ENCODE measurements around the gene TPP1.

The TPP1 gene

GRCh38 chr11:6664551-6664950 is 45.3 kb upstream of the TPP1 start:
- H3K4me3 ChIP-seq (ENCODE audit: insufficient read depth in 1 of 2, low read depth in 1 of 2, low read length in 2 of 2) = no peak overlapping the region
- H2BK5ac ChIP-seq (ENCODE audit: low read depth, low read length, poor library complexity, severe bottlenecking) = no peak overlapping the region
- H3K4ac ChIP-seq (ENCODE audit: low read depth in 1 of 2, low read length in 2 of 2) = no peak overlapping the region
- H3K36me3 ChIP-seq (ENCODE audit: control insufficient read depth in 1 of 2, insufficient read depth in 2 of 2, low read depth in 1 of 2, low read length in 2 of 2) = no peaks in the 10 kb centered on the region
- no peak overlapping the region for H3K9ac ChIP-seq (ENCODE audit: low read length)
- H3K27me3 ChIP-seq (ENCODE audit: control insufficient read depth in 1 of 2, insufficient read depth in 1 of 2, low read length in 2 of 2) = no peaks in the 10 kb centered on the region
- H2BK12ac ChIP-seq (ENCODE audit: low read length in 2 of 2) = no peak overlapping the region
- no peak overlapping the region for H3K4me2 ChIP-seq (ENCODE audit: low read length, poor library complexity, severe bottlenecking)
- WGBS = no CpG with 5 or more reads among the region's 1 CpG
- no peak overlapping the region for H4K91ac ChIP-seq (ENCODE audit: low read length)
- H3K4me1 ChIP-seq (ENCODE audit: control insufficient read depth, insufficient read depth, low read depth, low read length) = no peaks in the 10 kb centered on the region
- no peak overlapping the region for H2AFZ ChIP-seq (ENCODE audit: low read depth, low read length)
- H4K8ac ChIP-seq (ENCODE audit: low read length) = no peak overlapping the region
- H3K23ac ChIP-seq (ENCODE audit: low read length in 2 of 2) = no peak overlapping the region
- H3K18ac ChIP-seq (ENCODE audit: low read depth in 1 of 2, low read length in 2 of 2) = no peak overlapping the region
- H2BK120ac ChIP-seq (ENCODE audit: low read depth, low read length) = no peak overlapping the region
- H3K79me1 ChIP-seq (replicated peaks; ENCODE audit: low read length, poor library complexity, severe bottlenecking) = no peaks in the 10 kb centered on the region
- H3K14ac ChIP-seq (ENCODE audit: low read length in 2 of 2) = no peak overlapping the region
- H3K27ac ChIP-seq (ENCODE audit: low read length, poor library complexity, severe bottlenecking) = no peak overlapping the region
- DNase-seq = no peak
- no peak overlapping the region for H2AK5ac ChIP-seq (ENCODE audit: low read length, severe bottlenecking)
- H3K9me3 ChIP-seq (ENCODE audit: control insufficient read depth, low read length) = no peaks in the 10 kb centered on the region
- H2BK15ac ChIP-seq (ENCODE audit: low read depth, poor library complexity, severe bottlenecking) = no peak overlapping the region

DNA sequence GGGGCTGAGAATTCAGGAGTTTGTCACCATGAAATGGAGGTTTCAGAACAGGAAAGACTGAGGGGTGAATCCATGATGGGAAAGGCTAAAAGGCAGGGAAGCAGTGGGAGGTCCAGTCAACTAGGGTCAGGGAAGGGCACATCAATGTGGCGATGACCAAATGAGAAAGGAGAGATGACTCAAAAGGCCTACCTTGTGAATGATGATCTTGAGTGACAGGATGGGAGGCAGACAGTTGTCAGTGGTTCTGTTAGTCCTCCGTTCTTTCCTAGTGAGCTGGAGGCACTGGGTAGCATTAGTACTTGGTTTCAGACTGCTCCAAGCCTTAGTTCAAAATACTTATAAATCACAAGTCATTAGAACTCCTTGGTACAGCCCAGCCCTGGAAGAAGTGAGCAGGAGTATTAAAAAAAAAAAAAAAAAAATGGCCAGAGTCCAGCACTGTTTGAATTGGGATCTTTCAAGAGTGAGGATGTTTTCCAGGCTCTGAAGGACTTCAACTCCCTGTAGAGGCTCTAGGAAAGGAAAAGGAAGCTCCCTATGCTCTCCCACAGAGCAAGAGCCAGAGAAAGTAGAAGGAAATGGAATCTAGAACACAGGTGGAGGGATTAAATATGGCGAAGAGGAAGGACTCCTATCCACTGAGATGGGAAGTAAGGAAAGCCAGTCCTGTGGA is 44.7 kb upstream of the TPP1 start:
- Histone ChIP-seq H2BK5ac (ENCODE audit: low read depth, low read length, poor library complexity, severe bottlenecking) (no peak overlapping the region), H3K9me3 (ENCODE audit: control insufficient read depth, low read length) (no peaks in the 10 kb centered on the region), H3K14ac (ENCODE audit: low read length in 2 of 2) (no peak overlapping the region), H3K36me3 (ENCODE audit: control insufficient read depth in 1 of 2, insufficient read depth in 2 of 2, low read depth in 1 of 2, low read length in 2 of 2) (no peaks in the 10 kb centered on the region), H2AK5ac (ENCODE audit: low read length, severe bottlenecking) (no peak overlapping the region), H3K4me1 (ENCODE audit: control insufficient read depth, insufficient read depth, low read depth, low read length) (no peaks in the 10 kb centered on the region), H3K9ac (ENCODE audit: low read length) (no peak overlapping the region), H2BK12ac (ENCODE audit: low read length in 2 of 2) (no peak overlapping the region), H2AFZ (ENCODE audit: low read depth, low read length) (no peak overlapping the region), H3K27me3 (ENCODE audit: control insufficient read depth in 1 of 2, insufficient read depth in 1 of 2, low read length in 2 of 2) (peaks cover 0 to 3% of the 10 kb centered on the region in 2 experiments), H3K4me2 (ENCODE audit: low read length, poor library complexity, severe bottlenecking) (no peak overlapping the region), H3K79me1 (replicated peaks; ENCODE audit: low read length, poor library complexity, severe bottlenecking) (no peaks in the 10 kb centered on the region), H2BK15ac (ENCODE audit: low read depth, poor library complexity, severe bottlenecking) (no peak overlapping the region), H4K91ac (ENCODE audit: low read length) (no peak overlapping the region), H3K4ac (ENCODE audit: low read depth in 1 of 2, low read length in 2 of 2) (no peak overlapping the region), H3K27ac (ENCODE audit: low read length, poor library complexity, severe bottlenecking) (no peak overlapping the region), H3K18ac (ENCODE audit: low read depth in 1 of 2, low read length in 2 of 2) (no peak overlapping the region), H3K4me3 (ENCODE audit: insufficient read depth in 1 of 2, low read depth in 1 of 2, low read length in 2 of 2) (no peak overlapping the region), H4K8ac (ENCODE audit: low read length) (no peak overlapping the region), H2BK120ac (ENCODE audit: low read depth, low read length) (no peak overlapping the region), H3K23ac (ENCODE audit: low read length in 2 of 2) (no peak overlapping the region)
- WGBS = 44% methylated on average over 1 of the region's 3 CpGs
- DNase-seq = no peak

- H3K27ac ChIP-seq (ENCODE audit: low read length, poor library complexity, severe bottlenecking) = no peak overlapping the region
- H3K79me1 ChIP-seq (replicated peaks; ENCODE audit: low read length, poor library complexity, severe bottlenecking) = no peaks in the 10 kb centered on the region
- H2BK12ac ChIP-seq (ENCODE audit: low read length in 2 of 2) = no peak overlapping the region
- no peak for DNase-seq
- no peak overlapping the region for H3K23ac ChIP-seq (ENCODE audit: low read length in 2 of 2)
- H3K27me3 ChIP-seq (ENCODE audit: control insufficient read depth in 1 of 2, insufficient read depth in 1 of 2, low read length in 2 of 2) = peaks cover 15 to 20% of the 10 kb centered on the region in 2 experiments
- no peaks in the 10 kb centered on the region for H3K36me3 ChIP-seq (ENCODE audit: control insufficient read depth in 1 of 2, insufficient read depth in 2 of 2, low read depth in 1 of 2, low read length in 2 of 2)
- 99% methylated on average over 2 of the region's 3 CpGs for WGBS
- H2BK120ac ChIP-seq (ENCODE audit: low read depth, low read length) = no peak overlapping the region
- no peak overlapping the region for H2AFZ ChIP-seq (ENCODE audit: low read depth, low read length)
- no peak overlapping the region for H3K14ac ChIP-seq (ENCODE audit: low read length in 2 of 2)
- H2BK15ac ChIP-seq (ENCODE audit: low read depth, poor library complexity, severe bottlenecking) = no peak overlapping the region
- no peak overlapping the region for H3K4ac ChIP-seq (ENCODE audit: low read depth in 1 of 2, low read length in 2 of 2)
- no peak overlapping the region for H4K91ac ChIP-seq (ENCODE audit: low read length)
- H3K9me3 ChIP-seq (ENCODE audit: control insufficient read depth, low read length) = no peaks in the 10 kb centered on the region
- no peak overlapping the region for H4K8ac ChIP-seq (ENCODE audit: low read length)
- H3K9ac ChIP-seq (ENCODE audit: low read length) = no peak overlapping the region
- H3K18ac ChIP-seq (ENCODE audit: low read depth in 1 of 2, low read length in 2 of 2) = no peak overlapping the region
- no peak overlapping the region for H3K4me3 ChIP-seq (ENCODE audit: insufficient read depth in 1 of 2, low read depth in 1 of 2, low read length in 2 of 2)
- no peak overlapping the region for H2BK5ac ChIP-seq (ENCODE audit: low read depth, low read length, poor library complexity, severe bottlenecking)
- H3K4me2 ChIP-seq (ENCODE audit: low read length, poor library complexity, severe bottlenecking) = no peak overlapping the region
- H2AK5ac ChIP-seq (ENCODE audit: low read length, severe bottlenecking) = no peak overlapping the region
- no peaks in the 10 kb centered on the region for H3K4me1 ChIP-seq (ENCODE audit: control insufficient read depth, insufficient read depth, low read depth, low read length)
Measured at GRCh38 chr11:6660712-6661111, 41.5 kb upstream of the TPP1 start.

DNA sequence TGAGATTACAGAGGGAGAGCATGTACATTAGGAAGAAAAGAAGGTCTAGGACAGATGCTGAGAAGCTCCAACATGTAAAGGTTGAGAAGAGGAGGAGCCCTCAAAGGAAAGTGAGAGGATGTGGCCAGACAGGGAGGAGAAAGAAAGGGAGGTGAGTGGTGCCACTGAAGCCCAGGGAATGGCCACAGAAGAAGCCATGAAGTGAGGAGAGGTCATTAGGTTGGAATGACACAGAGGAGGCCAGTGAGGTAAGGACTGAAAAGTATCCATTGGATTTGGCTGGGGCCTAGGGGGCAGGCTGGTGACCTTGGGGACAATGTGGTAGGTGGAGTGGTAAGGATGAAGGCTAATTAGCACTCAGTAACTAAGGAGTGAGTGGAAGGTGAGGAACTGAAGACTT is 39.4 kb upstream of the TPP1 start:
- H4K91ac ChIP-seq (ENCODE audit: low read length) = no peak overlapping the region
- no peak overlapping the region for H2BK12ac ChIP-seq (ENCODE audit: low read length in 2 of 2)
- H2AFZ ChIP-seq (ENCODE audit: low read depth, low read length) = no peak overlapping the region
- H4K8ac ChIP-seq (ENCODE audit: low read length) = peak overlapping the region; percentile 25
- H3K79me1 ChIP-seq (replicated peaks; ENCODE audit: low read length, poor library complexity, severe bottlenecking) = no peaks in the 10 kb centered on the region
- peaks cover 7% of the 10 kb centered on the region for H3K4me1 ChIP-seq (ENCODE audit: control insufficient read depth, insufficient read depth, low read depth, low read length)
- H2AK5ac ChIP-seq (ENCODE audit: low read length, severe bottlenecking) = no peak overlapping the region
- H3K9me3 ChIP-seq (ENCODE audit: control insufficient read depth, low read length) = no peaks in the 10 kb centered on the region
- peak overlapping the region in 1 of 2 experiments; percentile 67 for H3K4ac ChIP-seq (ENCODE audit: low read depth in 1 of 2, low read length in 2 of 2)
- H3K27me3 ChIP-seq (ENCODE audit: control insufficient read depth in 1 of 2, insufficient read depth in 1 of 2, low read length in 2 of 2) = peaks cover 31 to 36% of the 10 kb centered on the region in 2 experiments
- no peak overlapping the region for H3K9ac ChIP-seq (ENCODE audit: low read length)
- peak overlapping the region in 1 of 2 experiments; percentile 41 for H3K14ac ChIP-seq (ENCODE audit: low read length in 2 of 2)
- H3K23ac ChIP-seq (ENCODE audit: low read length in 2 of 2) = peak overlapping the region in 1 of 2 experiments; percentile 99
- peak overlapping the region in 1 of 2 experiments; percentile 21 for H3K18ac ChIP-seq (ENCODE audit: low read depth in 1 of 2, low read length in 2 of 2)
- DNase-seq = no peak
- no peak overlapping the region for H2BK5ac ChIP-seq (ENCODE audit: low read depth, low read length, poor library complexity, severe bottlenecking)
- no peak overlapping the region for H3K4me3 ChIP-seq (ENCODE audit: insufficient read depth in 1 of 2, low read depth in 1 of 2, low read length in 2 of 2)
- H3K4me2 ChIP-seq (ENCODE audit: low read length, poor library complexity, severe bottlenecking) = no peak overlapping the region
- H2BK15ac ChIP-seq (ENCODE audit: low read depth, poor library complexity, severe bottlenecking) = no peak overlapping the region
- no peaks in the 10 kb centered on the region for H3K36me3 ChIP-seq (ENCODE audit: control insufficient read depth in 1 of 2, insufficient read depth in 2 of 2, low read depth in 1 of 2, low read length in 2 of 2)
- H3K27ac ChIP-seq (ENCODE audit: low read length, poor library complexity, severe bottlenecking) = no peak overlapping the region
- H2BK120ac ChIP-seq (ENCODE audit: low read depth, low read length) = no peak overlapping the region
